HG03558 (cell line): ENCODE data around the gene POLR1A.

ENCODE experiments used
- ATAC-seq: cut with Tn5 transposase; IDR thresholded peaks from one replicate; pipeline ENCODE4 v1.9.1; 2021; ENCODE audit warnings: moderate number of reproducible peaks; ENCODE audit not compliant: unreplicated experiment; ENCODE audit errors: extremely low read depth

The POLR1A gene

DNA sequence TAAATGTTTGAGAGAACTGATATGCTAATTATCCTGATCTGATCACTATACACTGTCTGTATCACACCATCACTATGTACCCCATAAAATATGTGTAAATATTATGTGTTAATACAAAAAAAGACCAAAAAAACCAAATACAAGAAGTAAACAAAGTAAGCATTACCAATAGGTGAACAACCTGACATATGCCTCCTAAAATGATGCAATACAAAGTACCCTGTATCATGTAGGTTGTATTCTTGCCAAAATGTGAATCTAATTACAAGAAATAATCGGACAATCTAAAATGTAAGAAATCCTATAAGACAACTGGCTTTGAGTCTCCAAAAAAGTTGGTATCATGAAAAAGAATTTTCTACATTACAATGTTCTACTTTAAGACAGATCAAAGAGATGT, 7.8 kb downstream of the POLR1A start:
- ATAC-seq: no peak

GRCh38 chr2:86097114-86097896, 8.4 kb downstream of the POLR1A start:
- ATAC-seq: no peak

DNA sequence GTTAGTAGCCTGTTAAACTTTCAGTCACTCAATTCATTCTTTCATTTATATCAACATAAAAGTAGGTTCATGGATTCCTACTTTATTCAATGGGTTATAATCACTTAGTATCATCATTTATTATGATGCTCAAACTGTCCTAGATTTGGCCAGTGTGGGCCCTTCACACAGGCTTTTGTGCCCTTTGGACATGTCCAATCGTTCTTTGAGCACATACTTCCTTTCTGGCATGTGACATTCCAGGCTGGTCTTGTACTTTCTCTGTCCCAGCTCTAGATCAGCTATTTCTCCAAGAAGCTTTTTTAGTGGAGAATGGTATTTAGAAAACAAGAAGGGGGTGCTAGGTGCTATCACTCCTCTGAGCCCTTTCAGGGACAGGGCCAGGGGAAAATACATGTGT, 11.5 kb downstream of the POLR1A start:
- no peak for ATAC-seq

GRCh38 chr2:86087936-86088850, 17.5 kb downstream of the POLR1A start:
- ATAC-seq: no peak

DNA sequence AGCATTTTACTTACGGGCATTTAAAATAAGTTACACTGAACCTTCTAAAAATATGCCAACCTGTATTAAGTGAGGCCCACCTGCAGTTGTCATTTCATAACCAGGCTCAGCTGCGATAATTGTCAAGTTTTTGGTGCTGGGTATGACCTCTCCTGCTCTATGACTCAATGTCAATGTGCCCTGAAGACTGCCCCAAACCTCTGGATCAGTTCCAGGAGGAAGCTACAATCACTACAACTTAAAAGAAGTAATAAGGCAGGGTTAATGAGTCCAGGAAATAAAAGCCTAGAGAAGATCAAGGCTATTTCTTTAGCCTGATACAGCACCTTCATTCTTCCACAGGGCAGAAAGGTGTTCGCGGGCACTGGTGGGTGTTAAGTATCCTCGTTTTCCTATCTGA, 22.9 kb downstream of the POLR1A start:
- ATAC-seq: no peak

- no peak for ATAC-seq
Observed at GRCh38 chr2:86081724-86082123, 24.0 kb downstream of the POLR1A start.

DNA sequence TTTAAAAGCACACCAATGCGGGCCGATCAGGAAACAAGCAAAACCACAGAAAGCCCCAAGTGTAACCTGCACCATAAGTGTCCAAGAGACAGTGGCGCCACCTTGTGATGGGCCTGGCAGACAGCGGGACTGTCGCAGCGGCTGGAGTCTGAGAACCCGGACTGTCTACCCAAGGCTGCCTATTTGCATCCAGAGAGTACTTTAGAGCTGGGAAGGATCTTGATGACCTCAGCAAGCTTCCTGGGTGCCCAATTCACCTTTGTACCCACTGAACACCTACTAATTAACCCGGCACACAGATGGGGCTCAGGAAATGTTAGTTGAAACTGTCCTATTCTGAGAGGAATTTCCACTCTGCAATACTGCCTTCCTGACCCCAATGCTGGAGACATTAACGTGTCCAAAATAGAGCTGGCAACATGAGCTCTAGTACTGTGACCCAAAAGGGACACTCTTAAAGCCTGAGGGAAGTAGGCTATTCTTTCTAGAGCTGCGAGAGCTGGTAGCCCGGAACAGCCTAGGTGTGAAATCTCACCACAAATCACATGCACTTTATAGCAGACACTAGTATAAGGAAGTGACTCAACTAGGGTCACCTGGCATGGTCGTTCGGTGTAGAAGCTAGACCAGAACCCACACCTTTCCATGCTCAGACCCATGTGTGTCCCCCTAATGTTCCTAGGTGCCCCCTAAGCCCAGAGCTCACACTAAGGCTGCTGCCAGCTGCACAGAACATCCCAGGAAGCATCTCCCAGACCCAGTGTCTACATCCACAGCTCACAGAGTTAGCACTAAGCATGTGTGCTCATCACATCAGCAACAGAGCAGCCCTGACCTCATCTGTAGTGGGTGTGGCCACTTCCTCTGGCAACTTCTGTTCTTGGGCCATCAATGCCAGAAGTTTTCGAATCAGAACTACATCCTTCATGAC, 25.4 kb downstream of the POLR1A start:
- ATAC-seq: no peak

GRCh38 chr2:86078774-86079545, 26.7 kb downstream of the POLR1A start:
- ATAC-seq: no peak

- no peak for ATAC-seq
Observed at GRCh38 chr2:86075886-86076285, 29.8 kb downstream of the POLR1A start.

DNA sequence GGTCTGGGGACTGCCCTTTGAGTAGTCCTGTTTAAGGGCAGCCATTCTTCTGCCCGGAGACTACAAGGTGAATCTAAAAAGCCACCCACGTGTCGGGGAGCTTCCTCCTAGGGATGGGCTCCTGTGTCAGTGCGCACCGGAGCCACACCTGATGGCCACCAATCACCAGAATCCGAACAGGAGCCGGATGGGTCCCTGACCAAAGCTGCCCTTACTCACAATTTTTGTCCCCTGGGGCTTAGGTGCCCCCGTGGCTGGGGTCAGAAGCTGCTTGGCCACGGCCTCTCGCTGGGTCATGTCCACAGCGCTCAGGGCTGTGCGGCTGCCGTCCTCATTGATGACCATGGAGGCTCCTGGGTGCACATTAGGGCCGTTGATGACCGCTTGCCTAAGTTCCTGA, 30.9 kb downstream of the POLR1A start:
- no peak for ATAC-seq

- ATAC-seq: no peak
Observed at GRCh38 chr2:86074256-86074655, 31.4 kb downstream of the POLR1A start.

GRCh38 chr2:86073225-86073624, 32.5 kb downstream of the POLR1A start:
- ATAC-seq: no peak

DNA sequence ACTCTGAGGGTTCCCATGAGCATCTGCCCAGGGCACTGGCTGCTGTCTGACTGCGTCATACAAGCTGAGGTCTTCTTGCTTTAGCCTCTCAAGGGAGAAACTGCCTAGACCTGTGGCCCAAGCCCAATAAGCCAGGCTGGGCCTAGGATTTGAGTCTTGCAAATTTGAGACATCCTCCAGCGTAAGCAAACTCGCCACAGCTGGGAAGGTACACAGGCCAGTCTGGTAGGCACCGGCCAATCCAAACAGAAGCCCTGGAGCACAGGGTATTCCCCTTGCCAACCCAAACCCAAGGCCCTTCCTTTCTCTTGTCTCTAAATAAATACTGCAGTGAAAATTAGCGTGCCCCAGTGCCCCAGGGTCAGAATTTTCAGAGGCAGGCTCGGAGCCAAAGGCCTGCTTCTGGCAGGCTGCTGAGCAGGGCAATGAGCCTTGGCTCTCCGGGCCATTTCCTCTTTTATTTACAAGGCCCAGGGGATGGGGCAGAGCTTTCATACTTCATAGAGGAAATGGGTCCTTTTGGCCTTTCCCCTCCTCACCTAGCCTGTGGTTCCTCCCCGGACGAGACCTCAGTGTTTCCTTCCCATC, 33.3 kb downstream of the POLR1A start:
- no peak for ATAC-seq

DNA sequence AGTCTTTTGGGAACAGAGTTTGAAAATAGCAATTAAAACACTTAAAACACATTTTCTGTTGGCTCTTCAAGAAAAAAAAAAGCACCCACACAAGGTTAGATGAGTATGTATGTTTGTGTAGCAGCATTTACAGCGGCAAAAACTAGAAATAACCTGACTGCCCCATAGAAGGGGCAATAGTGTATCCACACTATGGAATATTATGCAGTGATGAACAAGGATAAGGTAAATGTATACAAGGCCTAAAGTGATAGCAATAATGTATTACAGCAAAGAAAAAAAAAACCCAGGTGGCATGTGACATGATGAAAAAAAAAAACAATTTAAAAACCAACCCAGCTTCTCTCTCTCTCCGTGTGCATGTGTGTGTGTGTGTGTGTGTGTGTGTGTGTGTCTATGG, 34.8 kb downstream of the POLR1A start:
- ATAC-seq: no peak

GRCh38 chr2:86069783-86070339, 35.8 kb downstream of the POLR1A start:
- no peak for ATAC-seq

GRCh38 chr2:86069091-86069685, 36.5 kb downstream of the POLR1A start:
- no peak for ATAC-seq

GRCh38 chr2:86068648-86069047, 37.0 kb downstream of the POLR1A start:
- ATAC-seq: no peak

DNA sequence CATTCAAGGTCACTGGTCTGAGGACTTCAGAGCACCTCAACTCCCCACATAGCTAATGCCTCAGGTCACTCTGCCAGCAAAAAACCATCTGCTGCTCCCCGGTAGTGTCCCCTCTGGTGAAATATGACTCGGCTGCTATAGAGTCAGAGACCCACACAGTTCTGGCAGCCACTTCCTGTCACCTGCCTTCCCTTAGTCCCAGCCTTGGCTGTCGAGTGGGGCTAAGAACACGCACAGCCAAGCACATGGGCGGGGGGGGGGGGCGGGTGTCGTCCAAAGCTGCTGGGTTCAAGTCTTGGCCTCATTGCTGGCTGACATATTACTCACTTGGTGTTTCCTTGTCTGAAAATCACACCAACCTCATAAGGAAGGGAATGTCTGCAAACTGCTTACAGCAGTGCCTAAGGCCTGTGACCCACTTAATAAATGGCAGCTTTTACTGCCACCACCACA, 37.5 kb downstream of the POLR1A start:
- ATAC-seq: no peak
